SK-N-SH (cell line): ENCODE measurements around the gene METTL3. TPM values are rescaled to one million over a fixed set of nuclear protein-coding genes. Genes with fewer than 3 reads are reported as not detected.

ENCODE experiments used
- CTCF ChIA-PET: fragments of 300-600, 350-600 bp; formaldehyde crosslinking; extraction: SDS; loops from one replicate; lab custom pipeline; 2021; lab: Yijun Ruan, JAX
- POLR2A ChIA-PET: fragments of 350-600 bp; sonication (Branson Sonifier 250); formaldehyde crosslinking; extraction: SDS; loops from one replicate; lab custom pipeline; 2020; ENCODE audit warnings: antibody characterized with exemption, inconsistent platforms; lab: Yijun Ruan, JAX
- DNase-seq: peaks from one replicate; pipeline ENCODE4 v3.0.0; 2012
- H2AFZ ChIP-seq: fragments of 200-600 bp; sonication (generic); 2 replicates; pipeline ENCODE4 v1.8.1; 2016; ENCODE audit warnings: antibody characterized with exemption, mild to moderate bottlenecking, low read depth
- H3F3A ChIP-seq: fragments of 200-600 bp; sonication (generic); replicated peaks from 2 replicates; pipeline ENCODE3; 2016; ENCODE audit warnings: antibody characterized with exemption, mild to moderate bottlenecking; ENCODE audit not compliant: insufficient read depth
- H3K27ac ChIP-seq, 2 experiments: fragments of 200-500 bp in 1 of 2; fragments of 200-600 bp in 1 of 2; sonication (Bioruptor generic) in 1 of 2; sonication (generic), shearing (Covaris generic) in 1 of 2; 2 replicates each; pipeline versions ENCODE4 v1.5.1 to v1.6.1; 2014 to 2016; ENCODE audit warnings: low read depth in 2 of 2, inconsistent platforms in 1 of 2, low read length in 1 of 2, mild to moderate bottlenecking in 1 of 2, mixed read lengths in 1 of 2
- H3K27me3 ChIP-seq: fragments of 200-600 bp; sonication (generic), shearing (Covaris generic); 2 replicates; pipeline ENCODE4 v1.6.1; 2016; ENCODE audit warnings: mixed run types; ENCODE audit not compliant: insufficient read depth
- H3K36me3 ChIP-seq, 2 experiments: fragments of 200-500 bp in 1 of 2; fragments of 200-600 bp in 1 of 2; sonication (Bioruptor generic) in 1 of 2; sonication (generic) in 1 of 2; replicated peaks in 1 of 2; 2 replicates each; pipeline versions ENCODE3 to v1.5.1; 2014 to 2016; ENCODE audit warnings: low read length in 1 of 2, mild to moderate bottlenecking in 1 of 2; ENCODE audit not compliant: insufficient read depth in 2 of 2, control insufficient read depth in 1 of 2
- H3K4me1 ChIP-seq, 2 experiments: fragments of 200-500 bp in 1 of 2; fragments of 200-600 bp in 1 of 2; sonication (Bioruptor generic) in 1 of 2; sonication (generic), shearing (Covaris generic) in 1 of 2; 2 replicates each; pipeline versions ENCODE4 v1.5.1 to v1.6.1; 2014 to 2016; ENCODE audit warnings: low read depth in 1 of 2, low read length in 1 of 2, mixed run types in 1 of 2; ENCODE audit not compliant: insufficient read depth in 2 of 2, control insufficient read depth in 1 of 2
- H3K4me2 ChIP-seq: fragments of 200-600 bp; sonication (generic), shearing (Covaris generic); 2 replicates; pipeline ENCODE4 v1.6.1; 2017; ENCODE audit warnings: mixed run types
- H3K4me3 ChIP-seq, 2 experiments: fragments of 200-500 bp in 1 of 2; fragments of 200-600 bp in 1 of 2; sonication (Bioruptor generic) in 1 of 2; sonication (generic), shearing (Covaris generic) in 1 of 2; 2 replicates each; pipeline versions ENCODE4 v1.5.1 to v1.8.1; 2014 to 2016; ENCODE audit warnings: low read depth in 2 of 2, inconsistent platforms in 1 of 2, low read length in 1 of 2, mild to moderate bottlenecking in 1 of 2, mixed read lengths in 1 of 2, moderate library complexity in 1 of 2
- H3K79me2 ChIP-seq: fragments of 200-600 bp; sonication (generic); 2 replicates; pipeline ENCODE4 v1.8.1; 2017; ENCODE audit warnings: mild to moderate bottlenecking; ENCODE audit not compliant: insufficient read depth
- H3K9ac ChIP-seq: fragments of 200-600 bp; sonication (generic); 2 replicates; pipeline ENCODE4 v1.6.1; 2017; ENCODE audit warnings: mixed run types
- H3K9me2 ChIP-seq: fragments of 200-600 bp; sonication (generic); 2 replicates; pipeline ENCODE4 v1.6.1; 2017; ENCODE audit warnings: mixed run types
- H3K9me3 ChIP-seq: fragments of 200-600 bp; sonication (generic); 2 replicates; pipeline ENCODE4 v1.6.1; 2017; ENCODE audit warnings: mixed run types, mild to moderate bottlenecking, moderate library complexity
- H4K20me1 ChIP-seq: fragments of 200-600 bp; sonication (generic); 2 replicates; pipeline ENCODE4 v1.6.1; 2017; ENCODE audit warnings: mild to moderate bottlenecking, mixed run types; ENCODE audit not compliant: insufficient read depth
- CHD2 ChIP-seq: fragments of 150-350 bp; IDR thresholded peaks from 2 replicates; pipeline ENCODE4 v1.6.1; 2018; ENCODE audit warnings: low read length; ENCODE audit not compliant: partially characterized antibody
- EP300 ChIP-seq, 2 experiments: IDR thresholded peaks; 2 replicates each; pipeline versions ENCODE4 v1.4.0 to v1.6.1; 2012; ENCODE audit warnings: borderline replicate concordance in 1 of 2, low read depth in 1 of 2, low read length in 1 of 2
- EZH2phosphoT487 ChIP-seq: fragments of 200-600 bp; sonication (generic); IDR thresholded peaks from 2 replicates; pipeline ENCODE4 v1.6.1; 2017; ENCODE audit warnings: low read depth, mixed run types, mild to moderate bottlenecking, antibody characterized with exemption, moderate library complexity, borderline replicate concordance
- FOSL2 ChIP-seq: IDR thresholded peaks from 2 replicates; pipeline ENCODE4 v1.4.0; 2012; ENCODE audit warnings: low read depth, mild to moderate bottlenecking, moderate library complexity, borderline replicate concordance
- MXI1 ChIP-seq: IDR thresholded peaks from 2 replicates; pipeline ENCODE4 v1.6.1; 2012; ENCODE audit warnings: mild to moderate bottlenecking, low read depth, low read length, improper control_type of control experiment
- PBX3 ChIP-seq: IDR thresholded peaks from 2 replicates; pipeline ENCODE4; 2012
- POLR2AphosphoS5 ChIP-seq: IDR thresholded peaks from 2 replicates; pipeline ENCODE4 v1.6.1; 2012; ENCODE audit warnings: low read depth, low read length
- RCOR1 ChIP-seq: fragments of 150-350 bp; IDR thresholded peaks from 2 replicates; pipeline ENCODE4 v1.6.1; 2017; ENCODE audit warnings: antibody characterized with exemption, low read length
- REST ChIP-seq: IDR thresholded peaks from 2 replicates; pipeline ENCODE4 v1.6.1; 2012; ENCODE audit warnings: mild to moderate bottlenecking, low read depth, low read length, moderate library complexity
- USF2 ChIP-seq: fragments of 150-350 bp; IDR thresholded peaks from 2 replicates; pipeline ENCODE4 v1.6.1; 2017; ENCODE audit warnings: antibody characterized with exemption, low read length, low read depth, borderline replicate concordance
- WGBS: methylation state at CpG from one replicate; pipeline ENCODE4 v1.1.6; 2017; ENCODE audit warnings: low lambda C conversion rate; 5-methylcytosine and 5-hydroxymethylcytosine counted together
- polyA plus RNA-seq, 3 experiments: library from polyadenylated mRNA; depleted of rRNA; stranded (reverse); fragments of >200 nt; gene quantifications; 2 replicates each; pipeline ENCODE4 v1.2.3, GENCODE V29; 2012

METTL3 gene
- polyA plus RNA-seq, 1 of the 3 experiments (the other 2 are of a cell fraction), result 118 TPM

- peak overlapping the region; percentile 79 for H2AFZ ChIP-seq
- H3K79me2 ChIP-seq, result peaks cover 58% of the 10 kb centered on the region
- no peaks in the 10 kb centered on the region for H3K27me3 ChIP-seq
- H3K9me2 ChIP-seq, result no peaks in the 10 kb centered on the region
- H3K4me1 ChIP-seq, result peaks cover 4 to 6% of the 10 kb centered on the region in 2 experiments; a peak in 2 of 4 replicates
- peak overlapping the region; percentile 69 for H3K4me2 ChIP-seq
- peak overlapping the region; percentile 80 for H3K9ac ChIP-seq
- no peaks in the 10 kb centered on the region for H3K9me3 ChIP-seq
- H4K20me1 ChIP-seq, result no peaks in the 10 kb centered on the region
- ChIA-PET CTCF (interaction anchor here (0.6 to 4.8 kb wide), 10 partner anchors 12 to 77 kb away, joined by 3 to 40 read pairs (median 6); partner anchors contain the start of genes CHD8, METTL3 and SALL2), POLR2A (interaction anchor here (0.7 to 2.4 kb wide), 5 partner anchors 18 to 50 kb away, joined by 3 to 11 read pairs (median 5); partner anchors contain the start of genes CHD8, METTL3 and SALL2)
- DNase-seq, result peak; percentile 83
- WGBS, result 0% methylated on average over 7 of the region's 27 CpGs
- peaks cover 13 to 19% of the 10 kb centered on the region in 2 experiments for H3K36me3 ChIP-seq
- peak overlapping the region; percentile 78 to 86 for H3K27ac ChIP-seq
- peak overlapping the region; percentile 69 to 99 for H3K4me3 ChIP-seq
- H3F3A ChIP-seq, result no peaks in the 10 kb centered on the region
- TF ChIP-seq POLR2AphosphoS5 (peak; percentile 27), REST (no peak)
These were observed 34.6 kb downstream of the METTL3 start for GRCh38 chr14:21476523-21476924.

GRCh38 chr14:21475767-21476522, 35.2 kb downstream of the METTL3 start:
- Histone ChIP-seq H3K4me2 (peak overlapping the region; percentile 69), H3K27ac (peak overlapping the region; percentile 70 to 78; a peak in 3 of 4 replicates), H3F3A (no peaks in the 10 kb centered on the region), H3K79me2 (peaks cover 53% of the 10 kb centered on the region), H3K9me3 (no peaks in the 10 kb centered on the region), H3K9me2 (no peaks in the 10 kb centered on the region), H4K20me1 (no peaks in the 10 kb centered on the region), H3K36me3 (peaks cover 11 to 14% of the 10 kb centered on the region in 2 experiments), H3K9ac (peak overlapping the region; percentile 80), H3K4me1 (peaks cover 4 to 6% of the 10 kb centered on the region in 2 experiments; a peak in 2 of 4 replicates), H3K27me3 (no peaks in the 10 kb centered on the region), H2AFZ (peak overlapping the region; percentile 79), H3K4me3 (peak overlapping the region; percentile 69 to 99)
- TF ChIP-seq EZH2phosphoT487, result no peak
- TF ChIP-seq MXI1, result no peak
- TF ChIP-seq PBX3, result no peak
- TF ChIP-seq RCOR1, result no peak
- TF ChIP-seq EP300 (IDR thresholded peaks at IDR 0.05; ENCODE audit: borderline replicate concordance in 1 of 2, low read depth in 1 of 2, low read length in 1 of 2), result no peak
- TF ChIP-seq USF2, result no peak
- no peak for TF ChIP-seq CHD2
- TF ChIP-seq FOSL2, result no peak
- ChIA-PET POLR2A (interaction anchor here (0.7 to 2.4 kb wide), 5 partner anchors 18 to 50 kb away, joined by 3 to 11 read pairs (median 5); partner anchors contain the start of genes CHD8, METTL3 and SALL2), CTCF (interaction anchor here (0.6 to 4.8 kb wide), 9 partner anchors 13 to 80 kb away, joined by 3 to 40 read pairs (median 7); partner anchors contain the start of genes CHD8, METTL3 and SALL2)
- no peak for DNase-seq
- 47% methylated on average over 10 of the region's 10 CpGs for WGBS
